Measurements from ENCODE around the gene NCKAP5. TPM values are rescaled to one million over a fixed set of nuclear protein-coding genes. Genes with fewer than 3 reads are reported as not detected.

The NCKAP5 gene
- total RNA-seq, 1 experiment from 2014 or later, result not detected

DNA sequence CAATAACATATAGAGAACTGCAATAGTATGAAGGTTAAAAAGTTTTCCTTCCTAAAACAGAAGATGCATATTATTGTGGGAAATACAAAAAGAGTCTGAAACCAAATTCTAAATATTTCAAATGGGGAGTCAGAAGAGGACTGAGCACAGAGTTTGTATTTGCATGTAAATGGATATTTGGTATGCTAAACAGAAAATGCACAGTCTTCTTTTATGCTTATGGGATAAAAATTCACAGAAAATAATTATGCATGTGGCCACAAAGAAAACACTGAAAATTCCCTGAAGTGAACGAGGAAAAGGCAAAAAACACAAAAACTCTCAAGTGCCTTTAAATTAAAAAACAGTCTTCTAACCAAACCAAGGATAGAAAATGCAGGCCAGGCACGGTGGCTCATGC is 142.7 kb downstream of the NCKAP5 start:
- H3K4me1 ChIP-seq, result no peaks in the 10 kb centered on the region
- DNase-seq, result no peak
- H3K36me3 ChIP-seq, result no peaks in the 10 kb centered on the region
- no peak overlapping the region for H3K27ac ChIP-seq
- no peaks in the 10 kb centered on the region for H3K9me3 ChIP-seq (replicated peaks)
- peaks cover 11% of the 10 kb centered on the region; the same call in 1 of the 2 replicates for H3K27me3 ChIP-seq
- H3K4me3 ChIP-seq, result no peak overlapping the region

- Histone ChIP-seq H3K9me3 (replicated peaks) (no peaks in the 10 kb centered on the region), H3K27me3 (peaks cover 11% of the 10 kb centered on the region; the same call in 1 of the 2 replicates), H3K4me3 (no peak overlapping the region), H3K36me3 (no peaks in the 10 kb centered on the region), H3K27ac (no peak overlapping the region), H3K4me1 (no peaks in the 10 kb centered on the region)
- DNase-seq, result no peak
These were observed 143.4 kb downstream of the NCKAP5 start for GRCh38 chr2:133424876-133425275.

DNA sequence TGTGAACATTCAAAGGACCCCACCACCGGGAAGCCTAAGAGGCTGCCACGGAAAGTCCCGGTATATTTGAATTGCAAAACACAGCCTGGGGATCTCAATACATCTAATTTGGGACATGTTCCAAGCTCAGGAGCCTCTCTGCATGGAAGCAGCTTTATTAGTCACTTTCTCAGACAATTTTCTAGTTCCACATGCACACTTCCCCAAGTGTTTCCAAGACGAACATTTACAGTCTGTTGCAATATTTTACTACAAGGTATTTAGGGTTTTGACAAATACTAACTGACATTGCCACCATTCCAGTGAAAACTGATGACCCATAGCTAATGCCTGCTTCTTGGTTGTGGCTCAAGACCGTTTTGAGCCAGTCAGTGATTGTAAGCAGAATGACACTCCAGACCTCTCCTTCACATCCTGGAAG is 145.3 kb downstream of the NCKAP5 start:
- H3K36me3 ChIP-seq, result no peaks in the 10 kb centered on the region
- no peak overlapping the region for H3K4me3 ChIP-seq
- no peak for DNase-seq
- no peaks in the 10 kb centered on the region for H3K9me3 ChIP-seq (replicated peaks)
- H3K27ac ChIP-seq, result no peak overlapping the region
- no peaks in the 10 kb centered on the region for H3K4me1 ChIP-seq
- H3K27me3 ChIP-seq, result peaks cover 11% of the 10 kb centered on the region

DNA sequence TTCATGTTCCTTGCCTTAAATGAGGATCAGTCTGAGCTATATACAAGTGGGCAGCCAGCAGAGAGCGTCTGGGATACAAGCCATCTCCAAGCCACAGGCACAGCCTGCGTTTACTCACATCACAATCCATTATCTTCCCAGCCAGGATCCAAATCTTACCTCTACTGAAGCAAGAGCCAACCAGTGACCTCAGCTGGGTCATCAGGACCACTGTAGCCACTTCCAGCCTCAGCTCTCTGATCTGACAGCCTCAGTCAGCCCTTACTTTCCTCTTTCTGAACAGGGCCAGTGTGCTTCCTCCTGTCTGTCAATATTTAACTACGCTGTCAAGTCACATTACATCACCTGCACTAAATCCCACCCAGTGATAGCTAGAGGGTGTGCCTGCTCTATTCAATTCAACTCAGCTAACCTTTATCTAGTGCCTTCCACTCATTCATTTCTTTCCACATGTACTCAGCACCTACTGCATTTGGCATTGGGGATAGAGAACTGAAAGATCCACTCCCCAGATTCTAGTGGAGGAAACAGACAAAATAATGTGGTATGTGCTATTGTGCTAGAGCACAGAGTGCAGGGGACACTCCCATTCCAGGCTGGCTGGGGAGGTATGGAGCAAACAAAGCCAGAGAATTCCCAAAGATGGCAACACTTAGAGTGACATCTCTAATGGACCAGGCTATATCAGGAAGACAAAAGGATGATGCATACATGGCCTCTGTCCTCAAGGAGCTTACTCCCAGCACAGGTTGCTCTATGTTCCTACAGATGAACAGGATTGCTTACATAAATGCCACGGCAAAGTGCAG is 146.5 kb downstream of the NCKAP5 start:
- H3K27ac ChIP-seq, result no peak overlapping the region
- H3K4me1 ChIP-seq, result no peaks in the 10 kb centered on the region
- no peaks in the 10 kb centered on the region for H3K9me3 ChIP-seq (replicated peaks)
- H3K27me3 ChIP-seq, result peaks cover 11% of the 10 kb centered on the region
- DNase-seq, result no peak
- H3K4me3 ChIP-seq, result no peak overlapping the region
- no peaks in the 10 kb centered on the region for H3K36me3 ChIP-seq

DNA sequence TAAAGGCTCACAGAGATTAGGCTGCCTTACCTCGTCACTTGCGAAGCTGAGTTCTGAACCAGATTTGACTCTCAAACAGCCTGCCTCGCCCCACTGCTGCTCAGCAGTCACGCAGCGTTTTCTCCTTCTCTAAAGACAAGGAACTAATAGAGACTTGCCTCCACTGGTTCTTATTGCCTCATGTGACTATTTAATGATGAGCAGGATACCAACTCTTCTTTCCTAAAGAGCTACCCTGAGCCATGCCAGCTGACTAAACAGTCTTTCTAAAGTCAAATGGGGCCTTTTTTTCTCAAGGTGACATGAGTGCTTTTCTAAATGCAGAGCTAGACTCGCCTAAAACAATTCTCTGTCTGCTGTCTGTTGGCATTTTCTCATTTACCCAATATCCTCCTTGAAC is 147.5 kb downstream of the NCKAP5 start:
- no peaks in the 10 kb centered on the region for H3K4me1 ChIP-seq
- no peak overlapping the region for H3K4me3 ChIP-seq
- H3K27me3 ChIP-seq, result peaks cover 11% of the 10 kb centered on the region
- no peak overlapping the region for H3K27ac ChIP-seq
- no peaks in the 10 kb centered on the region for H3K9me3 ChIP-seq (replicated peaks)
- H3K36me3 ChIP-seq, result no peaks in the 10 kb centered on the region
- no peak for DNase-seq

- no peak for DNase-seq
These were observed 149.6 kb downstream of the NCKAP5 start for GRCh38 chr2:133418671-133419070.

GRCh38 chr2:133418021-133418420 is 150.2 kb downstream of the NCKAP5 start:
- Histone ChIP-seq H3K4me3 (no peak overlapping the region), H3K36me3 (no peaks in the 10 kb centered on the region), H3K9me3 (replicated peaks) (no peaks in the 10 kb centered on the region), H3K27ac (no peak overlapping the region), H3K4me1 (no peaks in the 10 kb centered on the region), H3K27me3 (peaks cover 2% of the 10 kb centered on the region)
- no peak for DNase-seq

More at GRCh38 chr2:133418671-133419070, 149.6 kb downstream of the NCKAP5 start:
- H3K27me3 ChIP-seq, result peaks cover 7% of the 10 kb centered on the region
- H3K4me3 ChIP-seq, result no peak overlapping the region
- no peaks in the 10 kb centered on the region for H3K9me3 ChIP-seq (replicated peaks)
- H3K27ac ChIP-seq, result no peak overlapping the region
- H3K36me3 ChIP-seq, result no peaks in the 10 kb centered on the region
- H3K4me1 ChIP-seq, result no peaks in the 10 kb centered on the region

GRCh38 chr2:133417415-133417814 is 150.8 kb downstream of the NCKAP5 start:
- Histone ChIP-seq H3K36me3 (no peaks in the 10 kb centered on the region), H3K4me1 (no peaks in the 10 kb centered on the region), H3K4me3 (no peak overlapping the region), H3K27ac (no peak overlapping the region), H3K9me3 (replicated peaks) (no peaks in the 10 kb centered on the region), H3K27me3 (no peaks in the 10 kb centered on the region; the same call in 1 of the 2 replicates)
- no peak for DNase-seq

GRCh38 chr2:133416736-133417135 is 151.5 kb downstream of the NCKAP5 start:
- Histone ChIP-seq H3K4me1 (no peaks in the 10 kb centered on the region), H3K9me3 (replicated peaks) (no peaks in the 10 kb centered on the region), H3K27me3 (no peaks in the 10 kb centered on the region; the same call in 1 of the 2 replicates), H3K27ac (no peak overlapping the region), H3K4me3 (no peak overlapping the region), H3K36me3 (no peaks in the 10 kb centered on the region)
- no peak for DNase-seq

GRCh38 chr2:133416146-133416545 is 152.1 kb downstream of the NCKAP5 start:
- Histone ChIP-seq H3K27ac (no peak overlapping the region), H3K4me3 (no peak overlapping the region), H3K4me1 (no peaks in the 10 kb centered on the region), H3K9me3 (replicated peaks) (no peaks in the 10 kb centered on the region), H3K36me3 (no peaks in the 10 kb centered on the region), H3K27me3 (no peaks in the 10 kb centered on the region; the same call in 1 of the 2 replicates)
- no peak for DNase-seq

DNA sequence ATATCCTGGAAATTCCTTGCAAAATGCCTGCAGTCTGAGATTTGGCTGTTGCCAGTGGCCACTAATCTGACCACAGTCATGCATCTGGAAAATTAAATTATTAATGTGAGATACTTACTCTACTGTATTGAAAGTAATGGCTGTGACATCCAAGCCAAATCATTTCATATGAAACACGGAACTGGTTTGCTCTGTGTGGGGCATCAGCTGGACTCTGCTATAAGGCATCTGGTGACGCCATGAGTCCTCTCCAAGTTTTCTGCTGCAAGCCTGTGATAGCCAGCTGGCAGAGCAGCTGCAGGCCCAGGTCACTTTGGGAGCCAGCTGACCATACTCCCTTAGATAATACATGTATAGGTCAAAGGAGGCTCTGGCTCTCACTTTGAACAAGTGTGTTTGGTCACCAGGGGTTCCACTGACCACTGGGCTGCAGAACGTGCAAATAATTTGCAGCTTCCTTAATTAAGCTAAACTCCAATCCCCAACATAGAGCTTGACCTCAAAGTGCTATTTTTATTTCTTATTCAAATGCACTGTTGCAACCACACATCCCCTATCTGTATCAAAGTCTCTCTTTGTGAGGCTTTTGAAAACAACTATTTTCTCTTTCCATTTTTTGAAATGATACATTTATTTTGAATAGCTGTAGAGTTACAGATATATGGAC is 152.9 kb downstream of the NCKAP5 start:
- Histone ChIP-seq H3K4me3 (no peak overlapping the region), H3K9me3 (replicated peaks) (no peaks in the 10 kb centered on the region), H3K27me3 (no peaks in the 10 kb centered on the region; the same call in 1 of the 2 replicates), H3K4me1 (no peaks in the 10 kb centered on the region), H3K36me3 (no peaks in the 10 kb centered on the region), H3K27ac (no peak overlapping the region)
- DNase-seq, result no peak

DNA sequence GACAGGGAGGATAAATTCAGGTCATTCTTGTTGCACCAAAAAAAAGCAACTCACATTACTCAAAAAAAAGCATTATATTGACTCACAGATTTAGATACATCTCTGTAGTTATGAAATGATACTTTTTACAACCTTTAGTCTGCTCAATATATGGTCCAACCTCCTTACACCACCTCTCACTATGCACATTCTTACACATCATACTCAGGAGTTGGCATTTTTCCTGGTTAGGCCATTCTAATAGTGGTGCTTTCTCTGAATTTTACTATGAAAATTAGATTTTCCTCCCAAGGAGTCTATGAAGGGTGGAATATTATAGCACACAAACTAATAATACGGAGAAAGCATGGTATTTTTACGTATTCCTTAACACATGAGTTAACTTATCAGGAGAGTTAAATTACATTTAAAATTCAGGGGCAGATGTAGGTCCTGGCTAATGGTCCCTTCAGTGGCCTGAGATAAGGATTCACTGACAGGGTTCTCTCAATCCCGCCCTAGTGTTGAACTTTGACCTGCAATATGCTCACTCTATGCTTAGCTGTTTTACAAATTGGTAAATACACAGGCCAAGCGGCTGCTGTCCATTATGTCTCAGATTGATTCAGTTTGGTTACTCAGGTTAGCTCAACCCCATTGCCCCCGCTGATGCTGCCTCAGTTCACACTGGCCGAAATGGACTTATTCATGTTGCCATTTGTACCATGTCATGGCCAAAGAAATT is 153.6 kb downstream of the NCKAP5 start:
- Histone ChIP-seq H3K27ac (no peak overlapping the region), H3K9me3 (replicated peaks) (no peaks in the 10 kb centered on the region), H3K4me3 (no peak overlapping the region), H3K4me1 (no peaks in the 10 kb centered on the region), H3K27me3 (no peaks in the 10 kb centered on the region; the same call in 1 of the 2 replicates), H3K36me3 (no peaks in the 10 kb centered on the region)
- no peak for DNase-seq

DNA sequence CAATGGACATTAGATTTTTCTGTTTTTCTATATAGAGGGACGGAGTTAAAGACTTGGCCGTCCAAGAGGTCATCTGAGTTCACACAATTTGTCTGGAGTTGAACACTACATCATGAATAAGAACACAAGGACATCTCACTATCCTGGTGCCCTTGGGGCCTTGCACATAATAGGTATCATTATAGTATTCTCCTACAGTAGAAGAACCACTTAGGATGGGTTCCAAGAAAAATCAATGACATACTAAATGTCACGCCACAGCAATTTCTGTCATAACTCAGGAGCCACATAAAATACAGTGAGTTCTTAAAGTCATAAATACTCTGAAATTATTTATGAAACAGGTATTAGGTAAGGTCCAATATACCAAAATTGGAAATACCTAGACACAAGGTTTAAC is 154.4 kb downstream of the NCKAP5 start:
- Histone ChIP-seq H3K36me3 (no peaks in the 10 kb centered on the region), H3K27me3 (no peaks in the 10 kb centered on the region; the same call in 1 of the 2 replicates), H3K4me1 (no peaks in the 10 kb centered on the region), H3K4me3 (no peak overlapping the region), H3K9me3 (replicated peaks) (no peaks in the 10 kb centered on the region), H3K27ac (no peak overlapping the region)
- no peak for DNase-seq

GRCh38 chr2:133412694-133413093 is 155.6 kb downstream of the NCKAP5 start:
- no peaks in the 10 kb centered on the region for H3K36me3 ChIP-seq
- no peak for DNase-seq
- no peak overlapping the region for H3K4me3 ChIP-seq
- no peak overlapping the region for H3K27ac ChIP-seq
- H3K4me1 ChIP-seq, result no peaks in the 10 kb centered on the region
- H3K27me3 ChIP-seq, result no peaks in the 10 kb centered on the region; the same call in 1 of the 2 replicates
- no peaks in the 10 kb centered on the region for H3K9me3 ChIP-seq (replicated peaks)

- Histone ChIP-seq H3K9me3 (replicated peaks) (no peaks in the 10 kb centered on the region), H3K36me3 (no peaks in the 10 kb centered on the region), H3K27me3 (no peaks in the 10 kb centered on the region), H3K4me1 (no peaks in the 10 kb centered on the region), H3K4me3 (no peak overlapping the region), H3K27ac (no peak overlapping the region)
- DNase-seq, result no peak
These were observed 156.4 kb downstream of the NCKAP5 start for GRCh38 chr2:133411857-133412256.

Measured in SJCRH30 (cell line).